ENCODE measurements around the gene COX20. TPM values are rescaled to one million over a fixed set of nuclear protein-coding genes. Genes with fewer than 3 reads are reported as not detected.

The COX20 gene
- total RNA-seq (10 to 100 TPM; 10.7 to 21.8 (median 14.8) TPM), polyA plus RNA-seq (10 to 100 TPM; 41.1 to 44.5 TPM)

GRCh38 chr1:244835276-244836134 lies at the start of gene COX20:
COX20 (plus strand) TSS chr1:244835658; CDS start chr1:244835715, 57 bp downstream.
- H3K27me3 ChIP-seq = no peaks in the 10 kb centered on the region
- intact Hi-C loops (cut with DNase I) = no loop called here
- peak; percentile 81 to 89 (median 83) for ATAC-seq
- no peaks in the 10 kb centered on the region for H3K36me3 ChIP-seq
- peaks cover 0 to 15% (median 5%) of the 10 kb centered on the region in 3 donors for H3K4me1 ChIP-seq
- peak within 1 kb of the TSS; percentile 36 to 77 (median 66) for H3K4me3 ChIP-seq
- no peak for TF ChIP-seq CTCF (IDR thresholded peaks at IDR 0.05)
- H3K9me3 ChIP-seq = no peaks in the 10 kb centered on the region
- DNase-seq = peak; percentile 86 to 94 (median 90)
- peak within 1 kb of the TSS; percentile 99 to 100 (median 100) for H3K27ac ChIP-seq
- no peak for FAIRE-seq
- WGBS, 2 donors = 0 to 1% methylated on average over 58 to 77 of the region's 77 CpGs

GRCh38 chr1:244788493-244789275 lies 46.8 kb upstream of the COX20 start:
- intact Hi-C loops (cut with DNase I) = loop anchor here in 1 of 3 donors (10.0 kb wide), 1 partner anchor 184 kb away; no protein-coding TSS in a partner anchor
- no peak for DNase-seq
- Histone ChIP-seq H3K27ac (no peak overlapping the region), H3K27me3 (no peaks in the 10 kb centered on the region), H3K4me1 (no peaks in the 10 kb centered on the region), H3K36me3 (no peaks in the 10 kb centered on the region), H3K4me3 (no peak overlapping the region), H3K9me3 (no peaks in the 10 kb centered on the region)
- no peak for FAIRE-seq
- no peak for TF ChIP-seq CTCF (IDR thresholded peaks at IDR 0.05)
- no peak for ATAC-seq
- 65 to 70% methylated on average over 23 of the region's 23 CpGs for WGBS, 2 donors

- ATAC-seq (no peak), FAIRE-seq (no peak), DNase-seq (no peak)
- Histone ChIP-seq H3K4me3 (no peak overlapping the region), H3K36me3 (no peaks in the 10 kb centered on the region), H3K9me3 (no peaks in the 10 kb centered on the region), H3K4me1 (no peaks in the 10 kb centered on the region), H3K27ac (no peak overlapping the region), H3K27me3 (no peaks in the 10 kb centered on the region)
- intact Hi-C loops (cut with DNase I) = loop anchor here in 1 of 3 donors (10.0 kb wide), 1 partner anchor 184 kb away; no protein-coding TSS in a partner anchor
- no peak for TF ChIP-seq CTCF (IDR thresholded peaks at IDR 0.05)
- 69 to 70% methylated on average over 4 of the region's 4 CpGs for WGBS, 2 donors
Measured at GRCh38 chr1:244789276-244789580, 46.2 kb upstream of the COX20 start.

- Histone ChIP-seq H3K27me3 (no peaks in the 10 kb centered on the region), H3K4me1 (no peaks in the 10 kb centered on the region), H3K36me3 (no peaks in the 10 kb centered on the region), H3K9me3 (no peaks in the 10 kb centered on the region), H3K4me3 (no peak overlapping the region), H3K27ac (no peak overlapping the region)
- ATAC-seq = no peak
- DNase-seq = no peak
- FAIRE-seq = no peak
- 67 to 76% methylated on average over 4 of the region's 4 CpGs for WGBS, 2 donors
- no peak for TF ChIP-seq CTCF (IDR thresholded peaks at IDR 0.05)
- intact Hi-C loops (cut with DNase I) = loop anchor here in 1 of 3 donors (10.0 kb wide), 1 partner anchor 185 kb away; no protein-coding TSS in a partner anchor
Measured at GRCh38 chr1:244789731-244790130, 45.7 kb upstream of the COX20 start.

Data from pancreas (tissue), 10 donors.